GM18505 (cell line): Measurements from ENCODE around the gene FMO1.
"Not testable (repeated sequence)": the region's sequence is repeated elsewhere in the genome, so short reads cannot be mapped to it uniquely, and the experiment has no call there.

Experiments
- ATAC-seq: cut with Tn5 transposase; IDR thresholded peaks from one replicate; pipeline ENCODE4 v1.9.1; 2021; ENCODE audit not compliant: unreplicated experiment
- POLR2A ChIP-seq: IDR thresholded peaks from 4 replicates; pipeline ENCODE4 v1.6.1; 2011; ENCODE audit warnings: borderline replicate concordance; ENCODE audit not compliant: insufficient read depth, insufficient read length; ENCODE audit errors: extremely low read depth

The FMO1 gene

DNA sequence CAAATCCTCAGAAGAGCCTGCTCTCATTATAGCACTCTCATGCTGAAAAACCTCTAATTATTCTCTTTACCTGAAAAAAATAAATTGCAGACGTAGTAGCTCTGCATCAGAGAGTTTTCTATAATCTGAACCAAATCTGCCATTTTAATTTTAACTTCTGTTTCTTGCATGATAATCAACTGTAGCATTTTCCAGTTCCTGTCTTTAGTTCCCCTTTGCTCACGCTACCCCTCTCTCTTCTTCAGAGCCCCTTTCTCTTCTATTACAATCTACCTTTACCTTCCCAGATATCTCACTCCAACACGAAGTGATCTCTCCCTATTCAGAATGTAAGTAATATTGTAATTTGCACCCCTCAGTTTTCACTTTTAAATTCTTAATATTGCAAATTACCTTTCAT, 31.4 kb downstream of the FMO1 start:
- TF ChIP-seq POLR2A: no peak
- ATAC-seq: no peak

DNA sequence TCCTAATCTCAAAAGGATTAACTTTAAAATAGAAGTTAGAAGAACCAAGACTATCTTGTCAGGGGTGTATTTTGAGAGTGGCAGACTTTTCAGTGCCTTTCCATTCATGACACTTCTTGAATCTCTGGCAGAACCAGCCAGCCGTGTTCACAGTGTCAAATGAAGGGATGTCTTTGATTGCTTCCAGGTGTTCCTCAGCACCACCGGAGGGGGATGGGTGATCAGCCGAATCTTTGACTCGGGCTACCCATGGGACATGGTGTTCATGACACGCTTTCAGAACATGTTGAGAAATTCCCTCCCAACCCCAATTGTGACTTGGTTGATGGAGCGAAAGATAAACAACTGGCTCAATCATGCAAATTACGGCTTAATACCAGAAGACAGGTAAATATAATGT, 32.3 kb downstream of the FMO1 start:
- ATAC-seq: no peak
- no peak for TF ChIP-seq POLR2A

DNA sequence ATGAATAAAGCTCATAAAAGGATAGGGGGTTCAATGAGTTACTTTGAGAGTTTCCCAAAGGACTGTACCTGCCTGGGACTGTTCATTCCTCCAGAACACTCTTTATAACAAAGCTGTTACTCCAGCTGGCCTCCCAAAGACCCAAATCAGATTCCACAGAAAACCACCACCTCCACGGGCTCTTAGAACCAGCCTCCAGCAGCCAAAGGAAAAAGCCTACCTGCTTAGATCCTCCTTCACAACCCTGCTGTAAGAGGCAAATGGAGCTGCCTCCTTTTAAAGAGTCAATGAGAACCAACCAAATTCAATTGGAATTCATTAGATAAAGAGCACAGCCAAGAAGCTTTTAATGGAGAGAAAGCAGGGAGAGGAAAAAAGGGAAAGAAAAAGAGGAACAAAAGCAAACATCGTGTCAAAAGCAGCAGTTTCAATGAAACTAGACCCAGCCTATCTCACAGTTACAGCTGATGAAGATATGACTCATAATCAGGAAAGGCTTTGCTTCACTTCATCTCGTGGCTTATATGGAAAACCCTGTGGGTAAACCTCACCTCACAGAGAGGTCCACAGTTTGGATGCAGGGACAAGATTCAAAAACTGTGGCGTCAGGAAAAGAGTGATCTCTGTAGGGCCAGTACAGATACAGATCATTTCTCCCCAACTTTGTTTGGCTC, 37.9 kb downstream of the FMO1 start:
- no peak for ATAC-seq
- TF ChIP-seq POLR2A: no peak

DNA sequence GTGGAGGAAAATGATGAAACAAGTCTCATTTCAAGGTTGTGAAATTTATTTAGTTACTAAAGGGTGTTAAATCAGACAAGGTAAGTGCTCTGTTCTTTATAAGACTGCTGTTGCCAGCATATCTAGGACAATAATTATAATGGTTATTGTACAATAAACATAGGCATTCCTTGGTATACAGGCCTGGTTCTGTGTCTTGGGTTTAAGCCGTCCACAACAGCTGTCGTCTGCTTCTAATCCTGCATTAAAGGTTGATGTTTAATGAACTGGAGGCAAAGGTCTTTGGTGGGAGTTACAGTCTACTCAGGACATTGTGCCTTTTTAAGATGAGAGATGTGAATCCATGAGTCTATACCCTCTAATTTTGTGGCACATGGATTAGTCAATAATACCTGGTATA, 42.3 kb downstream of the FMO1 start:
- ATAC-seq: no peak
- no peak for TF ChIP-seq POLR2A

DNA sequence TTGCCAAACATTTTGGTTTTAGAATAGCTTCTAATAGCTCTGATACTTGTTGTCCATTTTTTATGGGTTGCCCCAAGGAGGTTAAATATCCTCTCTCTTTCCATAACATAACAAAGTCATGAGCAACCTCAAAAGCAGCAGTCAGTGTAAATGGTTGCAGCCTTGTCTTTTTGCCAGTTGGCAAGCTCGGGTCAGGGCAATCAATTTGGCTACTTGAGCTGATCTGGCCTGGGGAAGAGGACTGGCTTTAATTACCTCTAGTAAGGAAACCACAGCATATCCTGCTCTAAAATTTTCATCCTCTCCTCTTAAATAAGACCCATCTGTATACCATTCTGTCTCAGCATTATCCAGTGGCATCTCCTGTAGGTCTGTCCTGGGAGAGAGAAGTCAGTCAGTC, 44.5 kb downstream of the FMO1 start:
- ATAC-seq: no peak
- no peak for TF ChIP-seq POLR2A

DNA sequence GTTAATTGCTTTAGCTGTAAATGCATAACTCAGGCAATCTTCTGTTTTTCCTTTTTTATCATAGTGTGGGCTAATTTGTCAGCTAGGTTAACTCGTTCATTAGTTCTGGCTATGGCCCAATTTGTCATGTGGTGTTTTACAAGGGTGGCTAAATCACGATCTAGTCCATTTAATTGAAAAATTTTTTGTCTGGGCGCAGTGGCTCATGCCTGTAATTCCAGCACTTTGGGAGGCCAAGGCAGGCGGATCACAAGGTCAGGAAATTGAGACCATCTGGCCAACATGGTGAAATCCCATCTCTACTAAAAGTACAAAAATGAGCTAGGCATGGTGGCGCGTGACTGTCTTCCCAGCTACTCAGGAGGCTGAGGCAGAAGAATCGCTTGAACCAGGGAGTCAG, 47.1 kb downstream of the FMO1 start:
- not testable (repeated sequence) for ATAC-seq

DNA sequence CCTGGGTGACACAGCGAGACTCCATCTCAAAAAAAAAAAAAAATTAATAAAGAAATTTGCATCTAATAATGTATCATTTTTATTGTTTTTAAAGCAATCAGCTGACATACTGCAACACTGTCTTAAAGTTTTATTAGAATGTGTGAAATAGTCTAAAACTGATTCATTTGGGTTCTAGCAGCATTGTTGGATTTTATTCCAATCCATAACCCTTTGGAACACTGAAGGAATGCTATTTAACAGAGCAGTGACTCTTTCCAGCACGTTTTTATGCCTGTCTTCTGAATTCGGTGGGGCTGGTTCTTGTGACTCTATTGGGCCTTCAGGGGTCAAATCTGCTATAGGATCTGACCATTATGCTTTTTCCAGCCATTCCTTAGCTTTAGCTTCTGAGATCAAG, 47.5 kb downstream of the FMO1 start:
- ATAC-seq: no peak
- no peak for TF ChIP-seq POLR2A

DNA sequence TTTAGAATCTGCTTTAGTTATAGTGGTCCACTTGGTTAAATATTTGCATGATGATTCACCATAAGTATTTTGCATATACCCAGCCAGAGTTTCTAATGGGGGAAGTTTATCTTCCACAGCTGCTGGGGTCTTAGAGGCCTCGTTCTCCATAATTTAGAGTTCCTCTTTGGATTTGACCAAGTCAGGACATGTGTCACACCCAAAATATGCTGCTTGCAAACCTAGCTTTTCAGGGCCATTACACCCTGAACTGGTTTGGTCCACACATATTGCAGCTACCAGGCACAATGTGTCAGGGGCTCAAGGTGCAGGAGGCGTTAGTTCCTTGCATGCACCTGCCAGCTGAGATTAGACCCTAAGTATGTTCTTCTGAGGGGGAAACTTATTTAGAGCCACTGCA, 48.6 kb downstream of the FMO1 start:
- no peak for TF ChIP-seq POLR2A
- ATAC-seq: no peak

DNA sequence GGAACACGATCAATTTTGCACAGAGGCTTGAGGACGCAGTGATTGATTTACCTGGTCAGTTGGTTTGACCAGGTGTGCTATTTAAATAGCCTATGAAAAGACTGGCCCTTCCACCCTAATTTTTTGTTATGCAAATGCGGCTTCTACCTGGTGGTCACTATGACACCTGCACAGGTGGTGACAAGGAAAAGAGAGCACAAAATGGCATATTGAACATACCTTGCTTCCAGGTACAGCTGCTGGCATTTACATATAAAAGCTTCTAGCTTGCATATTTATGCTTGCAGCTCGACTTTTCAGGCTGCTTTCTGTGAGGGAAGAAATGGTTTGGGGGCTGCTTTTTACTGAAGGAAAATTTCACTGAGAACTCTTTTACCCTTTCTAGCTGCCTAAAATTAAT, 50.4 kb downstream of the FMO1 start:
- no peak for TF ChIP-seq POLR2A

DNA sequence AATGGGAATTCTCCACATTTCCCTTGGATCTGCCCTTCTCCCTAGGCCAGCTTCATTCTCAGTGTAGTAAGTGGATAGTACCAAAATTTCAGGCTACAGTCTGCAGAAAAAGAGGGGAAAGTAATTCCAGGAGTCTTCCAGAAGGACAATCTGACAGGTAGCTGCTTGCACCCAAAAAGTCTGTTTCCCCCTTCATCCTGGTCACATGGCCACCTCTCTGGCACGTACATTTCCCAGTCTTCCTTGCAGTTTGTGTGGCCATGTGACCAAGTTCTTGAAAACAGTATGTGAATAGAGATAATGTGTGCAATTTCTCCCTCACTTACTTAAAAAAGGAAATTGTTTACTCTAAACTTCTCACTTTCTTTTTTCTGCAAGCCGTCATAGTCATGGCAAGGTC, 51.0 kb downstream of the FMO1 start:
- no peak for TF ChIP-seq POLR2A

More for the DNA sequence above, 50.4 kb downstream of the FMO1 start:
- no peak for ATAC-seq

DNA sequence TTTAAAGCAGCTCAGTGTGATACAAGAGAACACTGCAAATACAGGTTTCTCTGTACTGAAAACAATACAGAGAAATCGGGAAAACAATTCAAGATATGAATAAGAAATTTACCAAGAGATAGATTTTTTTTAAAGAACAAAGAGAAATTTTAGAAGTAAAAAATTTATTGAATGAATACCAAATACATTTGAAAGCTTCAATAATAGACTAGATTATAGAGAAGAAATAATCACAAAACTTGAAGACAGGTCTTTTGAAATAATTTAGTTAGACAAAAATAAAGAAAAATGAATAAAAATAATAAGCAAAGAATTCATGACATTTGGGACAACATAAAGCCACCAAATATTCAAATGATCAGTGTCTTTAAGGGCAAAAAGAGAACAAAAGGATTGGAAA, 52.1 kb downstream of the FMO1 start:
- no peak for ATAC-seq
- no peak for TF ChIP-seq POLR2A

More for the DNA sequence above, 51.0 kb downstream of the FMO1 start:
- ATAC-seq: no peak

DNA sequence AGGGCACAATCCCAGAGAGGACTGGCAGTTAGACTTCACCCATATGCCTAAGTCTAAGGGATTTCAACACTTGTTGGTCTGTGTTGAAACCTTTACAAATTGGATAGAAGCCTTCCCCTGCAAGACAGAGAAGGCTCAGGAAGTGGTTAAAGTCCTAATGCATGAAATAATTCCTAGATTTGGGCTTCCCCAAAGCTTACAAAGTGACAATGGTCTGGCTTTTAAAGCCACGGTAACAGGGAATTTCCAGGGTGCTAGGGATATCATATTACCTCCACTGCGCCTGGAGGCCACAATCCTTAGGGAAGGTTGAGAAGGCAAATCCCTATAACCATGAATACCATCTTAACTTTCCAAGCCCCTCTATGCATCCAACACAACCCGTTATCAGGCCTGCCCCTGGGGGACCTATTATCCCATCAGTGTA, 62.4 kb downstream of the FMO1 start:
- ATAC-seq: no peak
- TF ChIP-seq POLR2A: no peak

DNA sequence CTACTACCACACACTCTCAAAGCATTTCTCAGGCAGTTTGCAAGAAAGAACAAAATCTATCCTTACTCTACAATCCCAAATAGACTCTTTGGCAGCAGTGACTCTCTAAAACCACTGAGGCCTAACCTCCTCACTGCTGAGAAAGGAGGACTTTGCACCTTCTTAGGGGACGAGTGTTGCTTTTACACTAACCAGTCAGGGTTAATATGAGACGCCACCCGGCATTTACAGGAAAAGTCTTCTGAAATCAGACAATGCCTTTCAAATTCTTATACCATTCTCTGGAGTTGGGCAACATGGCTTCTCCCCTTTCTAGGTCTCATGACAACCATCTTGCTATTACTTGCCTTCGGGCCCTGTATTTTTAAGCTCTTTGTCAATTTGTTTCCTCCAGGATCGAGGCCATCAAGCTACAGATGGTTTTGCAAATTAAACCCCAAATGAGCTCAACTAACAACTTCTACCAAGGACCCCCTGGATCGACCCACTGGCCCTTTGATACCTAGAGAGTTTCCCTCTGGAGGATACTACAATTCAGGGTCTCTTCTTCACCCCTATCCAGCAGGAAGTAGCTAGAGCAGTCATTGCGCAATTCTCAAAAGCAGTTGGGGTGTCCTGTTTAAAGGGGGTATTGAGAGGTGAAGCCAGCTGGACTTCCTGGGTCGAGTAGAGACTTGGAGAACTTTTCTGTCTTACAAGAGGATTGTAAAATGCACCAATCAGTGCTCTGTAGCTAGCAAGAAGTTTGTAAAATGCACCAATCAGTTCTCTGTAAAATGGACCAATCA, 63.7 kb downstream of the FMO1 start:
- ATAC-seq: no peak

DNA sequence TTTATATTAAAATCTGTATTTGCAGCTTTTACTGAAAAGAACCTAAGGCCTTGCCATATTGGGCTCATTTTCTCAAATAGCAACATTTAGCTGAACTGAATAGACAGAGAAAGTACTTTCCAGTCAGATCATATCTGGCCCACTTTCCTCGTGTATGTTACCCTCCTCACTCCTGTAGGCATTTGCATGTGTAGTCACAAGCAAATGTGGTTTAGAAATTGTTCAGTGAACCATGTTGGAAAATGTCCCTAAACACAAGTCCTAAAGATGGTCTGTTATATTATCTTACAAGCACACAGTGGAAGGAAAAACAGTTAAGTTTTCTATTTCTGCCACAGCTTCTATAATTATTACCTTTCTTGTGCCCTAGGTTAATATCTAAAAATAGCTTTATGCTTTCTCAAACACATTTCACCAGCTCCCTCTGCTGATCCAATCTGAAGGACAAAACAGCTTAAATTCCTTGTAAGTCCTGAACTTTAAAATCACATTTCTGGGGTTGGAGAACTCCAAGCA, 65.1 kb downstream of the FMO1 start:
- no peak for TF ChIP-seq POLR2A
- peak; percentile 57 for ATAC-seq

More for the DNA sequence above, 63.7 kb downstream of the FMO1 start:
- TF ChIP-seq POLR2A: no peak
